Activated CD8-positive, alpha-beta memory T cell treated with anti-CD3 and anti-CD28 coated beads, Interleukin-2, amount 50 U/mL, for 4 hours (primary cell): ENCODE measurements around the gene CHN2.
"Not testable (repeated sequence)": the region's sequence is repeated elsewhere in the genome, so short reads cannot be mapped to it uniquely, and the experiment has no call there.

Experiments
- DNase-seq: peaks from one replicate; pipeline ENCODE4 v3.0.0-alpha.2; 2020

CHN2 gene

DNA sequence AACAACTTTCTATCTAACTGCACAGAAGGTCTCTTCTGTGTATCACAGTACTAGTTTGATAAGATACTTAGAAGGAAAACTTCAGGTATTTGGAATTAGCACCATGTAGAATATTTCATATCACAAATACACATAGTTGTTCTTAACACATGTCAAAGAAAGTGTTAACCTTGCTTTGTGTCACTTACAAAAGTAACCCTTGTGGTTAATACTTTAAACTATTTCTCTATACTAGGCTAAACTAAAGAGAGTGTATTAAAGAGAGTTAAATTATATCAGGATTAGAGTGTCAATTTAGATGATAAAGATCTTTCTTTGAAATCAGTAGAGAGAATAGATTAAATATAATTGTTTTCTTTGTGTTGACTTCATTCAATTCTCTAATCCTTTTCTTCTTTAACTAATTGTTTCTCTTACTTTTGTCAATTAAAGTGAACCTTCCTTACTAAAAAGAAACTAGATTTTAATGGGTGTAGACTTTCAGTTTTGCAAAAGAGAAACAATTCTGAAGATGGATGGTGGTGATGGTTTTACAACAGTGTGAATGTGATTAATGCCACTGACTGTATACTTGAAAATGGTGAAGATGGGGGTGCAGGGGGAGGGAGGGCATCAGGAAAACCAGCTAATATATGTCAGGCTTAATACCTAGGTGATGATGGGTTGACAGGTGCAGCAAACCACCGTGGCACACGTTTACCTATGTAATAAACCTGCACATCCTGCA, 67.8 kb downstream of the CHN2 start:
- no peak for DNase-seq

DNA sequence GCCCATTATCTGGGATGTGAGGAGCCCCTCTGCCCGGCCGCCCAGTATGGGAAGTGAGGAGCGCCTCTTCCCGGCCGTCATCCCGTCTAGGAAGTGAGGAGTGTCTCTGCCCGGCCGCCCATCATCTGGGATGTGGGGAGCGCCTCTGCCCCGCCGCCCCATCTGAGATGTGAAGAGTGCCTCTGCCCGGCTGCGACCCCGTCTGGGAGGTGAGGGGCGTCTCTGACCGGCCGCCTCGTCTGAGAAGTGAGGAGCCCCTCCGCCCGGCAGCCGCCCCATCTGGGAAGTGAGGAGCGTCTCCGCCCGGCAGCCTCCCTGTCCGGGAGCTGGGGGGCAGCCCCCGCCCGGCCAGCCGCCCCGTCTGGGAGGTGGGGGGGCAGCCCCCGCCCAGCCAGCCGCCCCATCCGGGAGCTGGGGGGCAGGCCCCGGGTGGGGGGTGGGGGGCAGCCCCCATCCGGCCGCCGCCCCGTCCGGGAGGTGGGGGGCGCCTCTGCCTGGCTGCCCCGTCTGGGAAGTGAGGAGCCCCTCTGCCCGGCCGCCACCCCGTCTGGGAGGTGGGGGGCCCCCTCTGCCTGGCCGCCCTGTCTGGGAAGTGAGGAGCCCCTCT, 69.1 kb downstream of the CHN2 start:
- DNase-seq = not testable (repeated sequence)

DNA sequence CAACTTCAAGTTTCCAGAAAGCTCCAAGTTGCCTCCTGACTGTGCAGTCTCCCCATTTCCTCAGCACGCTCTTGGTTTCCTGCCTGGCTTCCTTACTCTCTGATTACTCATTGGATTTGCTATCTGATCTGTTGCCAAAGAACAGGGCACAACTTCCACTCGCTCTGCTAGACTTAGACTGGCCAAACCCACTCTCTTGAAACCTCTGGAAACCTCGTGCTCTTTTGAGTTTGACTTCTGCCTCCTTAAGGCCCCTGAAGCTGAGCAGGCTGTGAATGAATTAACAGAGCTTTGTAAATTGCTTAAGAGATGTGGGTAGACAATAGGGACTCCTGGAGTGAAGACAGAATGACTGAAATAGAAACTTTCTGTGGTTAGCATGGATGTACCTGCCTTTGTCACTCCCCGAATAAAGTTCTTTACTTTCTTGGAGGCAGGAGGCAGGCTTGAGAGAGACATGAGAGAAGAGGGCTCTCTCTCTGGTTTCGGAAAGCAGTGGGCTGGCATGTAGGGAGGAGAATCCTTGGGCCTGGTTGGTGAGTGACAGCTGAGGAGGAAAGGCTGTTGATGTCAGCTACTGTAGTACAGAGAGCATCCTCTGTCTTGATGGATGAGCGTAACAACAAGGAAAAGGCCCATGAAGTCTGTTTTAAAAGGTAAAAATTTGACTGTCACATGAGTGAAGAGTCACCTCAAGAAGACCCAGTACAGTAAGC, 70.8 kb downstream of the CHN2 start:
- DNase-seq = no peak

DNA sequence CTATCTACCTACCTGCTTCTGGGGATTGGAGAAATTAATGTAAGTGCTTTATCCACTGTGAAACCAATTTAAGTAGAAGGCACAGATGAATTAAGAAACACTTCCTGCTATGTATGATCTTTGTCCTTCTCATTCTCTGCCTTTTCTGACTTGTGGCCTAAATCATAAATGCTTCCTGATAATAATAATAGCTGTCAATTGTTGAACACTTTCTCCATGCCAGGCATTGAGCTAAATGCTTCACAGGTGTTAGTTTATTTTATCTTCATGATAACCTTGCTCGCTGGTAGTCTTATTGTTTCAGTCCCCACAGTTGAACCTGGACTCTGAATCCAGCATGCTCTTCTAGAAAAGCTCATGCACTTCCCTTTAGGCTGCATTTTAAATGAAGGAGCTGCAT, 75.4 kb downstream of the CHN2 start:
- no peak for DNase-seq

DNA sequence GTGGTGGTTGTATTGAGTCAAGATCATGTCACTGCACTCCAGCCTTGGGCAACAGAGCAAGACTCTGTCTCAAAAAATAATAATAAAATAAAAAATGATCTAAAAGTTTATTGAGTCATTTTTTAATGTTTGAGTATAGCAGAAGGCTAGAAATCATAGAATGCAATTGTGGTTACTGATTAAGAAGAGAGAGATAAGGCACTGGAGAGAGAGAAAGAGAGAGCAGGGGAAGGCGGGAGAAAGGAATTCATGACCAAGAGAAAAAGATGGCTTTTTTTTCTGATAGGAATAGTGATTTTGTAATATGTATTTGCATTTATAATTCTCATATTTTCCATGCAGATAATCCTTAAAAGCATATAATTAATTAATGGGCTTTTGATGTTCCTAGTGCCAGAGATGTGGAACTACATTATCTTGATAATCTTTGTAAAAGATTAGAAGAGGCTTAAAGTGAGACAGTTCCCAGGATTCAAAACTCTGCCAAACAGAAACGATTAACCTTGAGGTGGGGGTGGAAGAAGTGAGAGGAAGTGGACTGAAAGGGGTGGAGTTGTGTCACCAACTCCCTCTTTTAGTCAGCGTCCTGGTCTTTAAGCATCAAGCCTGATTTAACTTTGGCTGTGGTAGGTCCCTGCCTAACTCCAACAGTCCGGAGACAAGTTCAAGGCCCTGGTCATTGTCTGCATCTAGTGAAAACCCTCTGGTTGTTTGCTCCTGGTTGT, 76.2 kb downstream of the CHN2 start:
- no peak for DNase-seq

DNA sequence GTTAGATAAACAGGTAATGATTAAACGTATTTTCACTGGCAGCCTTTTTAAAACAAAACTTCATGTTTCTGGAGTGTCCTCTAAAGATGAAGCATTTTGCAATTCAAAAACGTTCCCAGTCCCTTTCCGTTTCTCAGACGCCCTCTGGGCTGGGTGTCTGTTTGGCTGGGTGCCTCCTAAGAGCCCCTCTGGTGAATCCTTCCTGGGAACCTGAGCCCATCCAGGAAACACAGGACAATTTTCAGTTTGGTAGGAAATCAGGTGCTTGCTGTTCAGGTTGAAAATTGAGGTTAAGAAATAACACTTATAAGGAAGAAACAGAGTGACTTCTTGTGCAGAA, 76.7 kb downstream of the CHN2 start:
- DNase-seq = no peak

DNA sequence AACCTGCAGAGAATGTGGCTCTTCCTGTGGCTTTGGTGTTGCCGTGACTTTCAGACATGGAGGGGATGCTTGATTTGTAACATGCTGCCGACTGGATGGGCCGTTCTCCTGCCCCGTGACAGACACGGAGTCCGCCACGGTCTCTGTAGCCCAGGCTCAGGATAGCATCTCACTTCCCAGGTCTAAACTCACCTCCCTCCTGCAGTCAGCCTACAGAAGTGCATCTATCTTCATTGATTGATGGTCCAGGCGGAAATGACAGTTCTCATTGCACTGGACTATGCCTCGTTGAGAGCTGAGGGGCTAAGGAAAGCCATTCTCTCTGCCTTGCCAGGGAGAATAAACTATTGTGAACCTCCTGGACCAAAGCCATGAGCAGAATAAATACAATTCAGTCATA, 77.5 kb downstream of the CHN2 start:
- DNase-seq = no peak

DNA sequence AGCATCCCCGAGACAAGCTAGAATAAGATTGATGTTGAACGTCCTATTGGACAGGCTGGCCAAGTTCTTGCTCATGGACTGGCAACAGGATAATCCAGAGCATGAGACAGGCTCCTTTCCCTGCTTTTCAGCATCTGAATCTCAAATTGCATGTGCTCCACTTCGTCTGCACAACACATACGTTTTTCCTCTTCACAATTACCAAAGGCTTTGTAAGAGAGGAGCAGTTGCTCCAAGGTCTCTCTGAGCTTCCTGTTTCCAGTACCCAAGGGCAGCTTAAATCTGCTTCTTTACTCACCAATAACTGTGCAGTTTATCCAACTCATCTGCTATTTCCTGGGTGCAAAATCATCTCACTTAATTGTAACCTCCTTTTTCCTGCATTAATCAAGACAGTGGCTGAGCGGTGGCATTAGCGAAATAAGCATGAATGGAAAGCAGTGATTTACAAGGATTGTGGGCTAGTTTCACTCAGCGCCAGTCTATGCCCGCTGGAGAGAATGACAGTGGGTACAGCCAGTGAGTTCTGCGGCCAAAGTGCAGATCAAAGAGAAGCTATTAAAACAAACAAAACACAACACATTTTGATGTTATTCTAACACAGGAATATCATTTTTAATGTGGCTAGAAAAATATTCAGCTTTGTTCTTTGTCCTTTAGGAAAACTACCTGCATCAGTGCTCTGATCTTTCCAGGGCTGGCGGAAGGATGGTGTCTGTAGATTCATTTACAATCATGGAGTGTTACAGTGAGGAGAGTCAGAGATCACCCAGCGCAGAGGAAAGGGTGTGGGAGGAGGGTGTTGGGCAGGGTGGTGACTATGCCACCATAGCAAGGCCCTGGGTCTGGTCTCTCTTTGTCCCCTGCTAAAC, 79.8 kb downstream of the CHN2 start:
- no peak for DNase-seq

DNA sequence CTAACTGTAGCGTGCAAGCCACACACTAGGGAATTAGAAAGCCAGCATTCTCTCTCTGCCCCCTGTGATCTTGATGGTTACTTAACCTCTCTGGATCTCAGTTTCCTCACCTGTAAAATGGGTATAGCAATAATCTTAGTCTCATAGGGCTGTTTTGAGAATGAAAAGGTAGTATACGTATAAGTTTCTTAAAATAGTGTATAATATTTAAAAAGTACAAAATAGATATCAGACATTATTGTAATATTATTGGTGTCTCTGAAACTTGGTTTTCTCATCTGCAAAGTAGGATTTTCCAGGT, 80.4 kb downstream of the CHN2 start:
- DNase-seq = no peak

DNA sequence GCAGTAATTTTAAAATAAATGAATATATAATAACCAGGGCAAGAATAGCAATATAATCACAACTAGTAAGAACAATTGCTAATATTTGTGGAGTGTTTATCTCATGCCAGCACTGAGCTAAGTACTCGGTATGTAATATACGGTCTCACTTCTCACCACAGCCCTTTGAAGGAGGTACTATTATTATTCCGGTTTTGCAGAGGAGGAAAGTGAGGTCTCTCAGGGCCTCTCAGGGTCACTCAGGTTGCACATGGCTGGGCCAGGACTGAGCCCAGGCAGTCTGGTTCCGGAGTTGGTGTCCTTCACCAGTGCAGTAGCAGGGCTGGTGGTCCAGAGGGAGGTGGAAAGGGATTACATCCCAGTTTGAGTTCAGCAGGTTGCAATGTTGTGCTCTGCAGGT, 80.9 kb downstream of the CHN2 start:
- no peak for DNase-seq

DNA sequence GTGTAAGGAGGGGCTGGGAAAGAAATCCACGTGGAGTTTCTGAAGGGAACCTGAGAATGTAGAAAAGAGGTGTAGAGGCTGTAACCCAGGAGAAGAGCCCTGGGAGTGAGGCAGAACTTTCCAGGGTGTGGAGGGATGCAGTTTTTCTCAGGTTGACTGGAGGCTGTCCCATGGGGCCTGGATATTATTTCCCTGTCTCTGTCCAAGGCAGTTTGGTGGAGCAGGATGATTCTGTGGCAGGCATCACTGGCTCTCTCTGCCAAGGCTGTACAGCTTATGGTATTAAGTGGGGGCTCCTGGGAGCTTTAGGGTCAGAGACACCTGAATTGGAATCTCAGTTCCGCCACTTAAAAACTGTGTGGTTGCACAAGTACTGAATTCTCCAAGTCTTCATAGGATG, 81.6 kb downstream of the CHN2 start:
- DNase-seq = no peak

DNA sequence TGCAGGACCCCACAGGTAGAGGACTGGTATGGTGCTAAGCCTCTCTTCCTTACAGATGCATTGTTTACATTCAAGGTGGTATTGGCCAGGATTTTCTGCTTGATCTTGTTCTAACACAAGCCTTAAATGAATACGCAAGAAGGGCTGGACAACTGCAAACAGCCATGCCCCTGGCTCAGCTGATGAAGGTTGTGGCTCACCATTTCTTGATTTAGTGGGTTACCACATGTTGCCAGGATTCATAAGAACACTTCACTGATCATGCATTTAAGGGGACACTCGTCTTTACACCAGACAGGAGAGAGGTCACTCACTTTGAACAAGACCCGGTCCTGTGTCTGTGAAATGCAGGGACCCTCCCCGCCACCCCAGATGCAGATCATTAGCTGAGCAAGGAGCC, 82.2 kb downstream of the CHN2 start:
- no peak for DNase-seq

DNA sequence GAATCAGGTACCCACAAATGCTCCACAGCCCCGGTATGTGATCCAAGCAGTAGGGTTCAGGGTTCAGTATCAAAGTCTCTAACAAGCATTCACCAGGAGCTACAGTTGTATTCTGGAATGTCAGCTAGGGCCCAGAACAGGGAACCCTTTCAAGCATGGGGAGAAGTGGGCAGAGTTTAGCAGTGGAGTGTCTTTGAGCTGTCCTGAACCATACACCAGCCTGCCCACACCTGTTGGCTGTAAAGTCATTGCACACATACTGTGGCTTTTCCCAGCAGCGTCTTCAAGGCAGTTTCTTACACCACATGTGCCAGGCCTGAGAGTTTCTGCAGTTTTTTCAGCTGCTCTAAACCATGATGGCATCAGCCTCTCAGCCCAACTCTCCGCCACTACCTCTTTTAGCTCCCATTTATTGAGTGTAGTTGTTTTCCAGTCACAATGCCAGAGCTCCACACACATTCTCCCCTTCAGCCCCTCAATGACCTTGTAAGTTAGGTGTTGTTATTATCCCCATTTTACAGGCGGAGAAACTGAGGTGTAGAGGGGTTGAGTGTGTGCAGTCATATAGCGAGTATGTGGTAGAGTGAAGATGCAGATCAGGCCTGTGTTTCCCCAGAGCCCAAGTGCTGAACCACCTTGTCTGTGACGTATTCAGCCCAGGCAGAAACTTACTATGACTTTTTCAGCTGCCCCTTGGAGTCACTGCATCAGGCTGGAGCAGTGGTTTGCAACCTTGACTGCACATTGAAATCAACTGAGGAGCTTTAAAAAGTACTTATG, 83.1 kb downstream of the CHN2 start:
- DNase-seq = no peak

DNA sequence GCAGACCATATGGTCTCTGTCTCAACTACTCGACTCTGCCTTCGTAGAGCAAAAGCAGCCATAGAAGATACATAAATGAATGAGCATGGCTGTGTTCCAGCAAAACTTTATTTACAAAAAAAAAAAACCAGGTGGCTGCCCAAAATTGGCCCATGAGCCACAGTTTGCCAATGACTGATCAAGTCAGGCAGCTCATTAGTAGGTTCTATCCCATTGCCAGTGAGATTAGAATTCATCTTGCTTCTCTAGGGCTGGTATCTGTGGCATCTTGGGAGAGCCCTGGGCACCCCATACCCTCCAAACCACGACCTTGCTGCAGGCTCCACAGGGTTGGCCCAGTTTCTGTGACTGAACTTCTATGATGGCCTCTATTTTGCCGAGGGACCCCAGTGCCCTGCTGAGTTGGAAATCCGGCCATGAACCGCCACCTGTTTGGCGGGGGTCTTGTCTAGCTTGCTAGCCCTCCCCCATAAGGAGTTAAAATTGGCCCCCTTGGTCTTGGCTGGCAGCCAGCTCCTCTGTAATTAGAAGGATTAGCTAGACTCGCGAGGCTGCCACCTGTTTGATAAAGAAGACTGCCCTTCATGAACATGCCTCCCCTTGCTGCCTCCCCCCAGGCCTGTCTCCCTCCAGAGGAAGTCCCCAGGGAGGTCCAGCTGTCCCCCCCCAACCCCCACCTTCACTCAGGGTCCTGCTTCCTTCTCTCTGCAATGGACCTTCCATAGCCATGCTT, 83.9 kb downstream of the CHN2 start:
- DNase-seq = no peak

DNA sequence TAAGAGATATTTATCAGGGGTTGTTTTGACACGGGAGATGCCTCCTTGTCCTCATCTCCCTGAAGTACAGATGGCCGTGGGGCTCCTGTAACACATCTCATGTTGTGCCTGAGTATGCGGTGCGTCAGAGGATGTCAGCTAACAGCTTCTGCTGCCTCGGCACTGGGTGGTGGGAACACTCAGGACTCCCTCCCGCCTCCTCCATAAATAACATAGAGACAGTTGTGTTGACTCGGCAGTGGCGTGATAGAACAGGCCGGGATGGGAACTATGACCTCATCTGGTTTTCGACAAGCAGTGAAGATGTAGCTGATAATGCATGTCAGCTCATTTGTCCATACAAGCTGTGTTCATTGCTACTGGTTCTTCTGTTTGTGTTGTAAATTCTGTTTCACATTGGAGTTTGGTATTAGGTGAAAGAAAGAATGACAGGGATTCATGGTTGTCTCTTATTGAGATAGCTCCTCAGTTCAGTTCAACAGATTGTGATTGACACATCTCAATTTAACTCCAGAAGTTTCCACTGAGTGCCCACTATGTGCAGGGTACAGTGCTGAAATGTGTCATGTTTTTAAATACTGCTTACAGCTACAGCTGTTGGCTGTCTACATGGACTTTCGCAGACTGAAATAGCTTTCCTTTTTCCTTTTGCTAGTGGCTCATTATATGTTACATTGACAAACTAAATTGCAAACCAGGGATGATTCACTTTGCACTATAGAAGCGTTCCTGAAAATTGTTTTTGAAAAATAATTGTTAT, 87.4 kb downstream of the CHN2 start:
- DNase-seq = no peak

DNA sequence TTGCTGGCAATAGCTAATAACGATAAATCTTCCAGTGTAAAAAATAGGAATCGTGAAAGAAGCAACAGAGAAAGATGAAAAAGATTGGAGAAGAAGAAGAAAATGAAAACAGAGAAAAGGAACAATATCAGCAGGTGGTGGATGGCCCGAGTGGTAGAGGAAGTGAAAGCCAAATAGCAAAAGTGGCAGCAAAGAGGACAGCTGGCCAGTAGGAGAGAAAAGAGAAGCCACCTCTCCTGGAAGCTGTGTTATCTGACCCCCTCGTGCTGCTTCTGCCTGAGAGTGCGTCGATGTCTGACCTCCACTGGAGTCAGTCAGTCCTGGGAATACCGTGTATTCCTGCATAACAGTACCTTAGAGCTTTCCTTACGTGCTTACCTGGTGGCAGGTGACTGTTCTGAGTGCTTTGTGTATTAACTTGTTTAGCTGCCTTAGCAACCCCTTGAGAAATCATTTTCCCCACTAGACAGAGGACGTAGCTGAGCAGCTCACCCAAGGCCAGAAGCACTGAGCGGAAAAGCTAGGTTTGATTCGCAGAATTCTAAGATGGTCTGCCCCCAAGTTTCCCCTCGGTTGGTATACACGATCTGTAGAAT, 88.3 kb downstream of the CHN2 start:
- DNase-seq = no peak

DNA sequence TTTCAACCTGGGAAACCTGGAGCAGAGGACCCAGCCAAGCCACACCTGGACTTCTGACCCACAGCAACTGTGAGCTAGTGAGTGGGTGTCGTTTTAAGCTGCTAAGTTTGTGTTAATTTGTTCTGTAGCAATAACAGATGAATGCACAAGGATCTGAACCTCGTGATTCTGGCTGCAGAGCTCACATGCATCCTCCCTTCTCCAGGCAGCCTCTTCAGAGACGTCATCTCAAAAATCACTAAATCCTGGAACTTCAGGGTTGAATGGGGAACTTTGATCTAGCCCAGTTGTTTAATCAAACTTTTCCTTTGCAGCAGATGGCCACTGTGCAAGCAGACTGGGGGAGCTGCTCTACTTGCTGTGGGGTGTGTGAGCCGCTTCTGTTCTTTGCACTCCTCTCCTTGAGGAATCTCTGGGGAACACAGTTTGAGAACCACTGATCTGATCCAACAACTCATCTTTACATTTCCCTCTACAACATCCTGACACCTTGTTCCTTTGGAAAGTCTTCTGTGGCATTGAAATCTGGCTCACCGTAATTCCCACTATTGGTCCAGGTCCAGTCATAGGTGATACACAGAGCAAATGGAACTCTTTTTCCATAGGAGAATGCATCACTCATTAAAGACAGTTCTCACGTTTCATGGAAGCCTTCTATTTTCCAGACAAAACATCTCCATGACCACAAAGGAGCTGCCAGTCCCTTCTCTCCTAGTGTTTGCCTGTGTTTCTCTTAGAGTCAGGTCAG, 90.3 kb downstream of the CHN2 start:
- DNase-seq = no peak

DNA sequence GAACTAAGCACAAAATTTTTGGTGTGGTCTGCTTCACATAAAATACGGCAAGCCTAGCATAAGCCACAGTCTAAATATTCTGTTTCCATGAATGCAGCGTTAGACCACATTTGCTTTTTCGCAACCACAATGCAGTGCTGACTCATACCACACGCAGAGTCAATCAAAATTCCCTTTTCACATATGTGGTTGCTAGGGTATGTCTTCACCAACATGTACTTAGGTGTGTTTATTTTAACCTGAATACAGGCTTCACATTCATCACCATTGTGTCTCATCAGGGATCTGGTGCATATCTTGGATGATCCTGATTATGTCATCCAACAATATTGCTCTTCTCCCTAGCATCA, 90.8 kb downstream of the CHN2 start:
- peak; percentile 33 for DNase-seq

DNA sequence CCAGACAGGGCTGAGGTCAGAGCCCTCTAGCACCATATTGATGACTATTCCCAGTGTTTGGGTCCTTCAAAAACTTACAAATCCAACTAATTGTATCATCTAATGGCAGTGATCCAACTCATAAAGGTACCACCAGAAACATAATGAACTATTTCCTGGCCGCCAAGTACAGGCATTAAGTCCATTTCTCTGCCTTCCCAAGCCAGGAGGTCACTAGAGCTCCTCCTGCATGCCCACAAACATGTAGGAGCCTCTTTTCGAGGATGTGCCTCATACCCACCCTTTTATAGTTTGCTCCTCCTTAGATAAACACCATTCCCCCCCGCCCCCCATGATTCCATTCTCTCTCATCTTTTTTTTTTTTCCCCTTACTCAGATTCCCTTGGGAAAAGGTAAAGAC, 91.3 kb downstream of the CHN2 start:
- DNase-seq = no peak

DNA sequence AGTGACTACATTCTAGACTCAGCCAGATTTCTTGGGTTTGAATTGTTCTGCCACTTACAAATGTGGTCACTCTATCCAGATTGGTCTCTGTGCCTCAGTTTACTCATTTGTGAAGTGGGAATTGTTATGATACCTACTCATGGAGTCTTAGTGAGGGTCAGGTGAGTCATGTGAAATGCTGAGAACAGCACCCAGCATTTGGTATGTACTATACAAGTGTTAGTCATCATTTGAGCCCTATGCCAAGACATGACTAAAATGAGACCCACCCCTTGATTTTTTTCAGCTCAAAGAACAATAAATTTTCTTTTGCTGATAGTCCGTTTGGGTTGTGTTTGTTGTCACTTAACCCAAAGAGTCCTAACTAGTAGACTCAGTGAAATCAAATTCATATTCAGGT, 92.8 kb downstream of the CHN2 start:
- DNase-seq = no peak
